IPS-15b (cell line): ENCODE results near the gene PSMD14.

Experiments
- H3K27me3 ChIP-seq: one replicate; pipeline ENCODE4 v1.6.1; 2013; ENCODE audit warnings: low read length; ENCODE audit not compliant: control insufficient read depth, insufficient read depth
- H3K36me3 ChIP-seq: one replicate; pipeline ENCODE4 v1.6.1; 2013; ENCODE audit warnings: low read length; ENCODE audit not compliant: control insufficient read depth, insufficient read depth
- H3K4me1 ChIP-seq: one replicate; pipeline ENCODE4 v1.6.1; 2013; ENCODE audit warnings: mild to moderate bottlenecking, low read length; ENCODE audit not compliant: control insufficient read depth, insufficient read depth
- H3K4me3 ChIP-seq: one replicate; pipeline ENCODE4 v1.5.1; 2013; ENCODE audit warnings: low read depth, low read length
- H3K9ac ChIP-seq: one replicate; pipeline ENCODE4 v1.6.1; 2013; ENCODE audit warnings: low read depth, mild to moderate bottlenecking, low read length
- H3K9me3 ChIP-seq: one replicate; pipeline ENCODE4 v1.6.1; 2013; ENCODE audit warnings: mild to moderate bottlenecking, low read length; ENCODE audit not compliant: control insufficient read depth, insufficient read depth

Gene PSMD14

DNA sequence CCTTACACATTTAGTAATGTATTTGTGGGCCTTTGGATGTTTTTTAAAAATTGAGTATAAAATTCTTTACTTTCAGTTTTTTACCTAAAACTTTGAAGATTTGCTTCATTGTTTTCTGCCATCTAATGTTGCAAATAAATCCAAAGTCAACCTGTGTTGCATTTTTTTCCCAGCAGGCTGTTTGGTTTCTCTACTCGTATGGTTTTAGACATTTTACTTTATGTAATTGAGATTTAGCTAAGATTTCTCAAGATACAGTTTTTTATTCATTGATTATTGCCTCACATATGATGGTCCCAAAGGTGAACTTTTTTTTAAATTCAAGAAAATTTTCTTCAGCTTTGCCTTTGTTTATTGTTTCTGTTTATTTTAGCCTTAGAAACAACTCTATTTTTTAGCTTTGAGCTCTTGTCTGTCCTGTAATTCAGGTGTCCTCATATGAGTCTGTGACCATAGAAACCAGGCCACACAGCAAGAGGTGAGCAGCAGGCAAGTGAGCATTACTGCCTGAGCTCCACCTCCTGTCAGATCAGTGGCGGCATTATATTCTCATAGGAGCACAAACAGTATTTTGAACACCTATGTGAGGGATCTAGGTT, 54.4 kb downstream of the PSMD14 start:
- no peak overlapping the region for H3K4me3 ChIP-seq

DNA sequence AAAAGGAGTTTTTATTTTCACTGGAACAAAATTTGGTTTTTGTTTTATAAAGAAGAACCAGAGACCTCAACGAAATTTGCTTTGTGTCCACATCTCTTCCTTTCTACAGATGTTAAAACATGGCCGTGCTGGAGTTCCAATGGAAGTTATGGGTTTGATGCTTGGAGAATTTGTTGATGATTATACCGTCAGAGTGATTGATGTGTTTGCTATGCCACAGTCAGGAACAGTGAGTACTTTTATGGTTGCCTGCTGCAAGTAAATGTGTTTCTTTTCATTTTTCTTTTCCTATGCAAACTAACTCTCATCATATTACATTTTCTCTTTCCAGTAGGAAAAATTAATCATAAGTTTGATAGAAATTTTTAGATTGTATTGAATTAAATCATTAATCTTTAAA, 59.5 kb downstream of the PSMD14 start:
- no peak overlapping the region for H3K4me3 ChIP-seq
- H3K9ac ChIP-seq = no peak overlapping the region
- H3K36me3 ChIP-seq = no peaks in the 10 kb centered on the region
- H3K4me1 ChIP-seq = peaks cover 9% of the 10 kb centered on the region
- H3K27me3 ChIP-seq = no peaks in the 10 kb centered on the region
- H3K9me3 ChIP-seq = no peaks in the 10 kb centered on the region

More for the DNA sequence above, 54.4 kb downstream of the PSMD14 start:
- H3K9ac ChIP-seq = no peak overlapping the region
- no peaks in the 10 kb centered on the region for H3K36me3 ChIP-seq
- H3K9me3 ChIP-seq = no peaks in the 10 kb centered on the region
- no peaks in the 10 kb centered on the region for H3K27me3 ChIP-seq
- peaks cover 7% of the 10 kb centered on the region for H3K4me1 ChIP-seq

DNA sequence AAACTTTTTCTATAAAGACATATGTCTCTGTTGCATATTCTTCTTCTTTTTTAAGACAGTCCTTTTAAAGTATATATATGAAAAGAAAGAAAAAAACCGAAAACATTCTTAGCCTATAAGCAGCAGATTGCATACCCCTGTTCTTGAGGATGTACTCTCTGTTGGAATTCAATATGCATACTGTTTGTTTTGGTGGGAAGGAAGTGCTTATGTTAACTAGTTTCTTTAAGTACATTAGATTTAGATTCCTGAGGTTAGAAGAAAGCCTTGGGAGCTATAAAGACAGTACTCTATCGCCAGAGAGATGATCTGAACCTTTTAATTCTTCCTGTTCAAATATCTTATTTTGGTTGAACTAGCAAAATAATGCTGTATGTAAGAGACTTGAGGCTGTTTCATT, 61.1 kb downstream of the PSMD14 start:
- H3K4me1 ChIP-seq = peaks cover 9% of the 10 kb centered on the region
- no peaks in the 10 kb centered on the region for H3K9me3 ChIP-seq
- no peak overlapping the region for H3K4me3 ChIP-seq
- no peaks in the 10 kb centered on the region for H3K36me3 ChIP-seq
- H3K27me3 ChIP-seq = no peaks in the 10 kb centered on the region
- no peak overlapping the region for H3K9ac ChIP-seq

- no peaks in the 10 kb centered on the region for H3K36me3 ChIP-seq
- H3K4me1 ChIP-seq = peaks cover 9% of the 10 kb centered on the region
- H3K9me3 ChIP-seq = no peaks in the 10 kb centered on the region
- H3K4me3 ChIP-seq = no peak overlapping the region
- H3K27me3 ChIP-seq = no peaks in the 10 kb centered on the region
- H3K9ac ChIP-seq = no peak overlapping the region
Measured at GRCh38 chr2:161370981-161371380, 62.8 kb downstream of the PSMD14 start.

DNA sequence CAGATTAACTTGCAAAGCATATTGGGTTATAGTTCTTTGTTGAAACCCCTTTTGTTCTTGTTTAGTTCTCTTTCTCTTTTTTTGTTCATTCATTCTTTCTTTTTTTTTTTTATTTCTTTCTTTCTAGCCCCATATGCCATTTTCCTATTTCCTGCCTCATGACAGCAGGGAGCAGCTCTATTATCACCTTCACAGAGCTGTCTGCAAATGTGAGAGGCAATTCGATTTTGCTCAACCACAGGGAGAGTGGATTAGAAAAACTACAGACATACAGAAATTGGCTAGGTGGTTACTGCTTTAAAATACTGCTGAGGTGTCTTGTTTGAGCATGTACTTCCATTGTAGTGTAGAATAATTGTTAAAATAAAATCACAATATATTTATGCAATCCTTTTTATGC, 63.6 kb downstream of the PSMD14 start:
- no peaks in the 10 kb centered on the region for H3K36me3 ChIP-seq
- H3K9me3 ChIP-seq = no peaks in the 10 kb centered on the region
- H3K9ac ChIP-seq = no peak overlapping the region
- H3K4me3 ChIP-seq = no peak overlapping the region
- H3K27me3 ChIP-seq = no peaks in the 10 kb centered on the region
- H3K4me1 ChIP-seq = peaks cover 4% of the 10 kb centered on the region

GRCh38 chr2:161373942-161374341, 65.7 kb downstream of the PSMD14 start:
- peaks cover 2% of the 10 kb centered on the region for H3K4me1 ChIP-seq
- H3K9me3 ChIP-seq = no peaks in the 10 kb centered on the region
- no peak overlapping the region for H3K4me3 ChIP-seq
- no peaks in the 10 kb centered on the region for H3K36me3 ChIP-seq
- no peak overlapping the region for H3K9ac ChIP-seq
- H3K27me3 ChIP-seq = no peaks in the 10 kb centered on the region

GRCh38 chr2:161374446-161374845, 66.2 kb downstream of the PSMD14 start:
- Histone ChIP-seq H3K4me3 (no peak overlapping the region), H3K4me1 (peaks cover 2% of the 10 kb centered on the region), H3K36me3 (no peaks in the 10 kb centered on the region), H3K27me3 (no peaks in the 10 kb centered on the region), H3K9ac (no peak overlapping the region), H3K9me3 (no peaks in the 10 kb centered on the region)

GRCh38 chr2:161379740-161380139, 71.5 kb downstream of the PSMD14 start:
- no peaks in the 10 kb centered on the region for H3K9me3 ChIP-seq
- no peaks in the 10 kb centered on the region for H3K36me3 ChIP-seq
- no peaks in the 10 kb centered on the region for H3K4me1 ChIP-seq
- no peak overlapping the region for H3K4me3 ChIP-seq
- H3K9ac ChIP-seq = no peak overlapping the region
- no peaks in the 10 kb centered on the region for H3K27me3 ChIP-seq

DNA sequence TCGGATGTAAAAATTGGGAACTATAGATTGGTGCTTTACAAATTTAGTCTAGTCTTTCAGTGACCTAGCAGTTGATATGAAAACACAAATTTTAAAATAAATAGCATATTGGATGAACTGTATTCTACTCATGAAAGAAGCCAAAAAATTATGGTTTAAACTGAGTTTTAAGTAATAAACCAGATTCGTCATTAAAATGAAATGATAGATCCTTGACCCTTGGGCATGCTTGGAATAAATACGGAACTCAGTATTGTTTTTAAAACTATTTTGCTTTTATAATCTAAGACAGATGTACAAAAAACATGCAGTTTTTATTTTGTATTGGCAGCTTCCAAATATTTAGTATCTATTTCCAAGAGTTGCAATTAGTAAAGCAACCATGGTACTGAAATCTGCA, 73.3 kb downstream of the PSMD14 start:
- Histone ChIP-seq H3K9me3 (no peaks in the 10 kb centered on the region), H3K4me1 (no peaks in the 10 kb centered on the region), H3K9ac (no peak overlapping the region), H3K27me3 (no peaks in the 10 kb centered on the region), H3K4me3 (no peak overlapping the region), H3K36me3 (no peaks in the 10 kb centered on the region)

DNA sequence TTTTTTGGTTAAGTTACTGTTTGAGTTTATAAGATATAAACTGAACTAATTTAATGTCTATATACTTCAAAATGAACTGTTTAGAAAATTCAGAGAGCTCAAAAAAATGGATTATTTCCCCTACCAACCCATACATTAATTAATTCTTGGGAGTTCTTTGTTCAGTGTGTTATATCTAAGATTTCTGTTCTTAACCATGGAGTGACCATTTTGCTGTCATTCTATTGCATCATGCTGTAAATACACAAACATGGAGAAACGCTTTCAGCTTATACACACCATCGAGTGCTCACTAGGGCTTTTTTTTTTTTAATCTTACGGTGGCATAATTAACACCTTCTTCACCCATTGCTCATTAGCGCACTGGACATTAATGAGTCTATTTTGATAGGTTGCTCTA, 74.5 kb downstream of the PSMD14 start:
- H3K27me3 ChIP-seq = no peaks in the 10 kb centered on the region
- no peaks in the 10 kb centered on the region for H3K9me3 ChIP-seq
- H3K36me3 ChIP-seq = no peaks in the 10 kb centered on the region
- no peaks in the 10 kb centered on the region for H3K4me1 ChIP-seq
- H3K4me3 ChIP-seq = no peak overlapping the region
- no peak overlapping the region for H3K9ac ChIP-seq

- no peaks in the 10 kb centered on the region for H3K4me1 ChIP-seq
- no peak overlapping the region for H3K4me3 ChIP-seq
- H3K27me3 ChIP-seq = no peaks in the 10 kb centered on the region
- H3K9ac ChIP-seq = no peak overlapping the region
- no peaks in the 10 kb centered on the region for H3K9me3 ChIP-seq
- H3K36me3 ChIP-seq = no peaks in the 10 kb centered on the region
Measured at GRCh38 chr2:161384864-161385263, 76.6 kb downstream of the PSMD14 start.

- Histone ChIP-seq H3K9ac (no peak overlapping the region), H3K36me3 (no peaks in the 10 kb centered on the region), H3K27me3 (no peaks in the 10 kb centered on the region), H3K9me3 (no peaks in the 10 kb centered on the region), H3K4me1 (no peaks in the 10 kb centered on the region), H3K4me3 (no peak overlapping the region)
Measured at GRCh38 chr2:161386228-161386824, 78.1 kb downstream of the PSMD14 start.
